Neutrophil (primary cell): ENCODE data around the gene CREB3L2.

Source experiments
- H3K27ac ChIP-seq: fragments of 200-600 bp; sonication (generic); 2 replicates; pipeline ENCODE4 v1.5.1; 2016; ENCODE audit warnings: mild to moderate bottlenecking, moderate library complexity
- H3K27me3 ChIP-seq: fragments of 200-600 bp; sonication (generic); 2 replicates; pipeline ENCODE4 v1.6.0; 2016; ENCODE audit warnings: mild to moderate bottlenecking
- H3K36me3 ChIP-seq: fragments of 200-600 bp; sonication (generic); 2 replicates; pipeline ENCODE4 v1.5.1; 2017
- H3K4me1 ChIP-seq, 2 experiments: fragments of 200-600 bp in 1 of 2; sonication (generic) in 1 of 2; 1 replicate in 1 of 2; 2 replicates in 1 of 2; pipeline versions ENCODE4 v1.5.1 to v1.6.1; 2013 to 2016; ENCODE audit warnings: low read depth in 1 of 2, low read length in 1 of 2, mild to moderate bottlenecking in 1 of 2, moderate library complexity in 1 of 2; ENCODE audit not compliant: control insufficient read depth in 1 of 2, insufficient read depth in 1 of 2
- H3K4me3 ChIP-seq, 2 experiments: fragments of 200-600 bp in 1 of 2; sonication (generic) in 1 of 2; 1 replicate in 1 of 2; 2 replicates in 1 of 2; pipeline ENCODE4 v1.5.1; 2013 to 2016; ENCODE audit warnings: low read depth in 1 of 2, low read length in 1 of 2, mild to moderate bottlenecking in 1 of 2, moderate library complexity in 1 of 2
- H3K9me3 ChIP-seq: fragments of 200-600 bp; sonication (generic); 2 replicates; pipeline ENCODE4 v1.5.1; 2016
- TF ChIP-seq, protein P1 (sequence below): fragments of 200-600 bp; sonication (generic); IDR thresholded peaks from 2 replicates; pipeline ENCODE4 v1.5.1; 2016; ENCODE audit warnings: antibody characterized with exemption

CREB3L2 gene

DNA sequence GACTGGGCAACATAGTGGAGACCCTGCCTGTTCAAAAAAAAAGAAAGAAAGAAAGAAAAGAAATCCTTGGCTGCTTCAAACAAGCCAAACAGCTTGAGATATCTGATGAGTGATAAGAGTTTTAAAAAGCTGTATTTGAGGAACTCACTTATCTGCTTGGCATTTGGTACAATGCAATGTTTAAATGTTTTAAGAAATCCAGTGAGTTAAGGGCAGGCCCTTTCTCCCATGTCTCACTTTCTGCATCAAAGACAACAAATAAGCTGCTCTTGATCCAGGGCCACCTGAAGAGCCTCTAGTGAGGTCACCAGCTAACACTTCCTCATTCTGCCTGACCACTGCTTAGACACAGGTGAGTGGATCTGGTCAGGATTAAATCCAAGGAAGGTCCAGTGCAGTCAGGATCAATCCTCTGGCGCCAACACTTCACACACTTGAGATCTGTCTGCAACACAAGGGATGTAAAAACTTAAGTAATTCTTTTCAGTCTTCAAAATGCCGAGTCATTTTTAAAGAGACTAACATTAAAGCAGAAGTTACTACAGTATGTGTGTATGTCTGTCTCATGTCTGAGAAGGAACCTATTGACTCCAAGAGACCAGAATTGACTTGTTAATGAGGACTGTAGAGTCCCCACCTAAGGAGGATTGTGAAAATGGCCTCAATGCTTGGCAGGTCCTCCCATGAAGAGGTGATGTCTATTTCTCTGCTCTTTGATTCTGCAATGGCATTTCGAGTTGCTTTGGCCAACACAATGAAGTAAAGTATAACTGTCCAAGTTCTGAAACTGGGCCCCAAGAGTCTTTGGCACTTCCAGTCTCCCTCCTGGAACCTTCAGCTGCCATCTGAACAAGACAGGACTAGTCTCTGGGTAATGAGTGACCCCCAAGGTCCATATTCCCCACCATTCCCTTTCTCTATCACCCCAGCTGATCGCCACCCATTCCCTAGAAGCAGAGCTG is 43.1 kb downstream of the CREB3L2 start:
- Histone ChIP-seq H3K27ac (peak overlapping the region; percentile 76), H3K9me3 (no peaks in the 10 kb centered on the region), H3K27me3 (no peaks in the 10 kb centered on the region), H3K36me3 (no peaks in the 10 kb centered on the region), H3K4me3 (no peak overlapping the region), H3K4me1 (peaks cover 3 to 18% of the 10 kb centered on the region in 2 experiments)
- TF ChIP-seq, protein P1, sequence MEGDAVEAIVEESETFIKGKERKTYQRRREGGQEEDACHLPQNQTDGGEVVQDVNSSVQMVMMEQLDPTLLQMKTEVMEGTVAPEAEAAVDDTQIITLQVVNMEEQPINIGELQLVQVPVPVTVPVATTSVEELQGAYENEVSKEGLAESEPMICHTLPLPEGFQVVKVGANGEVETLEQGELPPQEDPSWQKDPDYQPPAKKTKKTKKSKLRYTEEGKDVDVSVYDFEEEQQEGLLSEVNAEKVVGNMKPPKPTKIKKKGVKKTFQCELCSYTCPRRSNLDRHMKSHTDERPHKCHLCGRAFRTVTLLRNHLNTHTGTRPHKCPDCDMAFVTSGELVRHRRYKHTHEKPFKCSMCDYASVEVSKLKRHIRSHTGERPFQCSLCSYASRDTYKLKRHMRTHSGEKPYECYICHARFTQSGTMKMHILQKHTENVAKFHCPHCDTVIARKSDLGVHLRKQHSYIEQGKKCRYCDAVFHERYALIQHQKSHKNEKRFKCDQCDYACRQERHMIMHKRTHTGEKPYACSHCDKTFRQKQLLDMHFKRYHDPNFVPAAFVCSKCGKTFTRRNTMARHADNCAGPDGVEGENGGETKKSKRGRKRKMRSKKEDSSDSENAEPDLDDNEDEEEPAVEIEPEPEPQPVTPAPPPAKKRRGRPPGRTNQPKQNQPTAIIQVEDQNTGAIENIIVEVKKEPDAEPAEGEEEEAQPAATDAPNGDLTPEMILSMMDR = no peak

GRCh38 chr7:137957887-137958286 is 44.0 kb downstream of the CREB3L2 start:
- TF ChIP-seq, protein P1 = no peak
- Histone ChIP-seq H3K4me1 (peaks cover 3 to 18% of the 10 kb centered on the region in 2 experiments), H3K27ac (peak overlapping the region; percentile 76), H3K4me3 (no peak overlapping the region), H3K36me3 (no peaks in the 10 kb centered on the region), H3K27me3 (no peaks in the 10 kb centered on the region), H3K9me3 (no peaks in the 10 kb centered on the region)

- H3K36me3 ChIP-seq = no peaks in the 10 kb centered on the region
- no peaks in the 10 kb centered on the region for H3K27me3 ChIP-seq
- H3K4me1 ChIP-seq = peaks cover 3 to 15% of the 10 kb centered on the region in 2 experiments
- TF ChIP-seq, protein P1 = no peak
- H3K27ac ChIP-seq = no peak overlapping the region
- no peaks in the 10 kb centered on the region for H3K9me3 ChIP-seq
- H3K4me3 ChIP-seq = no peak overlapping the region
Measured at GRCh38 chr7:137956591-137956990, 45.3 kb downstream of the CREB3L2 start.

DNA sequence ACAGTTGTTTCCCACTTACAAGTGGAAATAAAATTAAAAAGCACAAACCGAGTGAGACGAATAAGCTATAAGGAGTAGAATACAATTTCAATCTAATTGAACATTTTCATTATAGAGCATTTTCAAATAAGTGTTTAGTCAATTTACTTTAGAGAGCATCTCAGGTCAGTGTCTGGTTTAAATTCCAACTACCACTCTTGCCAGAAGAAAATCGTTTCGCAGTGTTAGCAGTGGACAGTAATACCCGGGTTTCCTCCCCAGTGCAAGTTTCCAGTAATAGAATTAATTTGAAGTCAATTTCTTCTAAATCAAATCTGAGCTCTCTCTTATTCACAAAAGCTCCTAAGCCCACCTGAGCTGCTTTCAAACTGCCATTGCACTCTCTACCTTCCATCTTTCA is 45.7 kb downstream of the CREB3L2 start:
- H3K4me3 ChIP-seq = no peak overlapping the region
- no peaks in the 10 kb centered on the region for H3K36me3 ChIP-seq
- TF ChIP-seq, protein P1 = no peak
- H3K4me1 ChIP-seq = peaks cover 1 to 13% of the 10 kb centered on the region in 2 experiments
- H3K27ac ChIP-seq = no peak overlapping the region
- H3K9me3 ChIP-seq = no peaks in the 10 kb centered on the region
- no peaks in the 10 kb centered on the region for H3K27me3 ChIP-seq

GRCh38 chr7:137954614-137955013 is 47.3 kb downstream of the CREB3L2 start:
- Histone ChIP-seq H3K27me3 (no peaks in the 10 kb centered on the region), H3K4me1 (peaks cover 0 to 11% of the 10 kb centered on the region in 2 experiments), H3K36me3 (no peaks in the 10 kb centered on the region), H3K4me3 (no peak overlapping the region), H3K9me3 (no peaks in the 10 kb centered on the region), H3K27ac (no peak overlapping the region)
- TF ChIP-seq, protein P1 = no peak
